Measurements from ENCODE around the gene PLXDC1. TPM values are rescaled to one million over a fixed set of nuclear protein-coding genes. Genes with fewer than 3 reads are reported as not detected.

The PLXDC1 gene
- total RNA-seq, 1 experiment from 2014 or later: not detected

GRCh38 chr17:39069114-39069756, 82.2 kb downstream of the PLXDC1 start:
- no peak overlapping the region for H3K27ac ChIP-seq (ENCODE audit: low read length)
- H3K4me1 ChIP-seq (ENCODE audit: control insufficient read depth, insufficient read depth, low read length): no peaks in the 10 kb centered on the region
- peak; percentile 20 for DNase-seq (ENCODE audit: low read depth, low spot score)
- ChIA-PET CTCF (no interaction called here), POLR2A (no interaction called here)
- no peak overlapping the region for H3K4me3 ChIP-seq (ENCODE audit: low read depth in 2 of 2, low read length in 2 of 2)
- TF ChIP-seq TCF7L2 (IDR thresholded peaks at IDR 0.05; ENCODE audit: low read depth, low read length) (no peak), CTCF (IDR thresholded peaks at IDR 0.05) (peak; percentile 70), REST (IDR thresholded peaks at IDR 0.05; ENCODE audit: insufficient read depth in 1 of 2, low read depth in 2 of 2, low read length in 1 of 2) (no peak), SIN3A (IDR thresholded peaks at IDR 0.05; ENCODE audit: borderline replicate concordance, insufficient read depth, low read depth, low read length) (no peak), POLR2AphosphoS5 (IDR thresholded peaks at IDR 0.05; ENCODE audit: low read depth, low read length) (no peak)
- no peaks in the 10 kb centered on the region for H3K27me3 ChIP-seq (ENCODE audit: control insufficient read depth, insufficient read depth, low read length)
- ATAC-seq: peak; percentile 77; the same call in 1 of the 2 replicates
- in situ Hi-C loops (cut with HindIII; ENCODE audit: low pct_unique_long_range_greater_than_20kb, low sequenced_read_pairs) (no loop called here), intact Hi-C loops (cut with micrococcal nuclease; ENCODE audit: unreplicated experiment) (no loop called here)
- H3K9me3 ChIP-seq (ENCODE audit: control insufficient read depth, insufficient read depth, low read depth, low read length): no peaks in the 10 kb centered on the region
- no peaks in the 10 kb centered on the region for H3K36me3 ChIP-seq (ENCODE audit: control insufficient read depth, insufficient read depth, low read length)
- no TSS peak for BruUV-seq (replicated peaks)

GRCh38 chr17:39064819-39065218, 86.6 kb downstream of the PLXDC1 start:
- no peak for DNase-seq (ENCODE audit: low read depth, low spot score)
- ATAC-seq: no peak
- Histone ChIP-seq H3K27me3 (ENCODE audit: control insufficient read depth, insufficient read depth, low read length) (no peaks in the 10 kb centered on the region), H3K36me3 (ENCODE audit: control insufficient read depth, insufficient read depth, low read length) (no peaks in the 10 kb centered on the region), H3K9me3 (ENCODE audit: control insufficient read depth, insufficient read depth, low read depth, low read length) (no peaks in the 10 kb centered on the region), H3K4me1 (ENCODE audit: control insufficient read depth, insufficient read depth, low read length) (no peaks in the 10 kb centered on the region), H3K4me3 (ENCODE audit: low read depth in 2 of 2, low read length in 2 of 2) (no peak overlapping the region), H3K27ac (ENCODE audit: low read length) (no peak overlapping the region)
- intact Hi-C loops (cut with micrococcal nuclease; ENCODE audit: unreplicated experiment): no loop called here
- no peak for TF ChIP-seq REST (IDR thresholded peaks at IDR 0.05; ENCODE audit: insufficient read depth in 1 of 2, low read depth in 2 of 2, low read length in 1 of 2)
- TF ChIP-seq TCF7L2 (IDR thresholded peaks at IDR 0.05; ENCODE audit: low read depth, low read length): no peak
- no peak for TF ChIP-seq CTCF (IDR thresholded peaks at IDR 0.05)
- no peak for TF ChIP-seq POLR2AphosphoS5 (IDR thresholded peaks at IDR 0.05; ENCODE audit: low read depth, low read length)
- TF ChIP-seq SIN3A (IDR thresholded peaks at IDR 0.05; ENCODE audit: borderline replicate concordance, insufficient read depth, low read depth, low read length): no peak
- BruUV-seq (replicated peaks): no TSS peak
- CTCF ChIA-PET: no interaction called here
- in situ Hi-C loops (cut with HindIII; ENCODE audit: low pct_unique_long_range_greater_than_20kb, low sequenced_read_pairs): no loop called here
- POLR2A ChIA-PET: no interaction called here

All from Panc1 (cell line).